ENCODE results near the gene TACC2.

Gene TACC2

GRCh38 chr10:122012731-122013130 is 23.8 kb downstream of the TACC2 start:
- no peak overlapping the region for H3K27ac ChIP-seq
- TF ChIP-seq CTCF (conservative IDR thresholded peaks at IDR 0.05): no peak

- no peak for TF ChIP-seq CTCF (conservative IDR thresholded peaks at IDR 0.05)
- H3K27ac ChIP-seq: no peak overlapping the region
These were observed 24.4 kb downstream of the TACC2 start for GRCh38 chr10:122013311-122013780.

- peak overlapping the region; percentile 58 for H3K27ac ChIP-seq
- no peak for TF ChIP-seq CTCF (conservative IDR thresholded peaks at IDR 0.05)
These were observed 25.8 kb downstream of the TACC2 start for GRCh38 chr10:122014652-122015248.

- peak overlapping the region; percentile 90 for H3K27ac ChIP-seq
These were observed 29.0 kb downstream of the TACC2 start for GRCh38 chr10:122017926-122018325.

GRCh38 chr10:122018491-122018890 is 29.5 kb downstream of the TACC2 start:
- TF ChIP-seq CTCF (conservative IDR thresholded peaks at IDR 0.05): no peak
- H3K27ac ChIP-seq: peak overlapping the region; percentile 90

GRCh38 chr10:122018951-122019413 is 30.0 kb downstream of the TACC2 start:
- H3K27ac ChIP-seq: peak overlapping the region; percentile 90
- no peak for TF ChIP-seq CTCF (conservative IDR thresholded peaks at IDR 0.05)

- H3K27ac ChIP-seq: peak overlapping the region; percentile 90
- TF ChIP-seq CTCF (conservative IDR thresholded peaks at IDR 0.05): no peak
These were observed 30.5 kb downstream of the TACC2 start for GRCh38 chr10:122019414-122019975.

GRCh38 chr10:122020226-122020625 is 31.3 kb downstream of the TACC2 start:
- H3K27ac ChIP-seq: peak overlapping the region; percentile 90
- no peak for TF ChIP-seq CTCF (conservative IDR thresholded peaks at IDR 0.05)
